NB4 (cell line): ENCODE data around the gene RHEBL1.

ENCODE experiments used
- CTCF ChIP-seq: IDR thresholded peaks from one replicate; pipeline ENCODE4 v1.5.1; 2012; ENCODE audit warnings: low read depth, low read length
- MYC ChIP-seq: IDR thresholded peaks from 2 replicates; pipeline ENCODE4 v1.6.1; 2011; ENCODE audit warnings: low read depth, low read length
- POLR2A ChIP-seq: IDR thresholded peaks from 2 replicates; pipeline ENCODE4 v1.6.1; 2011; ENCODE audit warnings: mild to moderate bottlenecking; ENCODE audit not compliant: insufficient read length; ENCODE audit errors: extremely low read depth

DNA sequence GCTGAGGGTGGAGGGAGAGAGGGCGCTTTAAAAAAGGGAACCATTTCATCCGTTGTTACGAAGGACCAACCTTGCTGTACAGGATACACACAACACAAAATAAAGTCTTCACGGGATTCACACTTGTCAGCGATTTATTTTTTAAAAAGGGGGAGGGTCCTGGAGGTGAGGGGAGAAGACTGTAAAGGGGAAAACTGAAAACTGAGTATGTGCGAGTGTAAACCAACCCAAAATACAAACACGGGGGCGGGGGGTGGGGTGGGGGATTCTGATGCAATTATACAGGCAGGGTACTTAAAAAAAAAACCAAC, 50.7 kb downstream of the RHEBL1 start:
- TF ChIP-seq CTCF (no peak), MYC (no peak), POLR2A (no peak)
